T-helper 2 cell (primary cell): ENCODE measurements around the gene CLDN6.
A peak's percentile ranks its signal among the peaks of the same experiment; 100 is the strongest.

ENCODE experiments used
- DNase-seq, 5 experiments: peaks; one replicate each; pipeline versions ENCODE4 v3.0.0 to v3.0.0-alpha.2; 2012 to 2022

The CLDN6 gene

GRCh38 chr16:3028716-3029319 is 10.8 kb upstream of the CLDN6 start:
- DNase-seq: no peak

GRCh38 chr16:3027983-3028715 is 10.2 kb upstream of the CLDN6 start:
- peak; percentile 68 to 88 (median 83) for DNase-seq

- no peak for DNase-seq
Observed at GRCh38 chr16:3027489-3027795, 9.5 kb upstream of the CLDN6 start.

GRCh38 chr16:3026609-3027488 is 8.9 kb upstream of the CLDN6 start:
- no peak for DNase-seq

- no peak for DNase-seq
Observed at GRCh38 chr16:3026003-3026378, 8.0 kb upstream of the CLDN6 start.

- DNase-seq: no peak
Observed at GRCh38 chr16:3025032-3026002, 7.3 kb upstream of the CLDN6 start.

- DNase-seq: peak; percentile 84 to 99 (median 94)
Observed at GRCh38 chr16:3023669-3024478, 5.9 kb upstream of the CLDN6 start, which contains the start of the genes HCFC1R1 and THOC6. Gene HCFC1R1 (minus strand): TSS chr16:3023942. CDS start chr16:3023941, 1 bp downstream. Gene THOC6 (plus strand): TSS chr16:3024035. CDS start chr16:3024327, 292 bp downstream.

GRCh38 chr16:3023415-3023668 is 5.4 kb upstream of the CLDN6 start:
- no peak for DNase-seq

GRCh38 chr16:3022684-3023414 is 4.9 kb upstream of the CLDN6 start:
- no peak for DNase-seq

- DNase-seq: peak in 4 of 5 experiments; percentile 55 to 89 (median 68)
Observed at GRCh38 chr16:3022208-3022683, 4.3 kb upstream of the CLDN6 start.

- DNase-seq: peak; percentile 44 to 72 (median 57)
Observed at GRCh38 chr16:3021449-3022207, 3.6 kb upstream of the CLDN6 start.

GRCh38 chr16:3020604-3021448 is 2.8 kb upstream of the CLDN6 start:
- peak; percentile 39 to 64 (median 47) for DNase-seq

- DNase-seq: peak; percentile 33 to 81 (median 54)
Observed at GRCh38 chr16:3020247-3020603, 2.2 kb upstream of the CLDN6 start, which contains the start of gene TNFRSF12A. Gene TNFRSF12A (plus strand): TSS chr16:3020368. CDS start chr16:3020398, 30 bp downstream.

GRCh38 chr16:3019594-3020246 is 1.7 kb upstream of the CLDN6 start:
- no peak for DNase-seq

GRCh38 chr16:3017344-3017743 is 639 bp downstream of the CLDN6 start:
- no peak for DNase-seq

- no peak for DNase-seq
Observed at GRCh38 chr16:3015865-3016521, 2.0 kb downstream of the CLDN6 start.

- DNase-seq: no peak
Observed at GRCh38 chr16:3014971-3015370, 3.0 kb downstream of the CLDN6 start.
